ENCODE results near the gene KCNIP4.

Gene KCNIP4

DNA sequence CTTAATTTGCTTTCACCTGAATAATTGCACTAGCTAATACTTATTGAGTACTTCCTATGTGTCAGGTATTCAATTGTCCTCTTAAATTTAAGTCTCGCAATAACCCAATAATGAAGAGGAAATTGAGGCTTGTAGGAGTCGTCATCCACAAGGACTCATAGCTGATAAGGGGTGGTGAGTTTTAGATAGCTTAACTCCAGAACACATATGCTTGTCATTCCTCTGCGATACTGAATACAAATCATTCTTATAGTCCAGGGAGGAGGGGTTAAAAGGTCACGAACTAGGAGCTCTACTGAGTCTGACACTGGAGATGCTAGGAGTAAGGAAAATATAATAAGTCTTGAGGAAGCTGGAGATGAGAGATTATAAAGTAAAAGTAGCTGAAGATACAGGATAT is 1249.8 kb downstream of the KCNIP4 start:
- DNase-seq, result no peak

DNA sequence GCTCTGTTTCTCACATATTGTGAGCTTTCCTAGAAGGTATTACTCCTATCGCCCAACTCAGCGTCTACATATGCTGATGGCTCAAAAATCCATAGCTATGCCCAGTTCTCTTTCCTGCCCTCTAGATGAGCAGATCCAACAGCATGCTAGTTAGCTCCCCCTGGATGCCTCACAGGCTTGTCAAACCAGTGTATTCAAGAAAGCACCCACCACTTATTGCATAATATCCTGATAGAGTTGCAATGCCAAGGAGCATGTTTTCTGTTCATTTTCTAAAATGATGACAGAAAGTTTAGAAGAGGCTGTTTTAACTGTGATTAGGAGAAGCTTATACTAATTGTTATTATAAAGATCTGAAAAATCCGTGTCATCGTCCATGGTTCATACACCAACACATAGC is 1250.2 kb downstream of the KCNIP4 start:
- DNase-seq, result no peak

DNA sequence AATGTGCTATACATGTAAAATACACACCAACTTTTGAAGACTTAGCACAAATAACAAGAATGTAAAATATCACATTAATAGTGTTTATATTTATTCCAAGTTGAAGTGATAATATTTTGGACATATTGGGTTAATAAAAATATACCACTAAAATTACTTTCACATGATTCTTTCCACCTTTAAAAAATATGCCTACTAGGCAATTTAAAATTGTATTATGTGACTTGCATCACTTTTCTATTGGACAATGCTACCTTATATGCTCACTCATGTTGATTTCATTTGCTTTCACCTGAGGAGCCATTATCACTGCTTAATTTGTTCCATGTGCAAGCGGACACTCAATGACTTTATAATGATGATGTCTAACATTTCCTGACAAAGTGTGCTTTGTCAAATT is 1251.8 kb downstream of the KCNIP4 start:
- DNase-seq, result no peak

DNA sequence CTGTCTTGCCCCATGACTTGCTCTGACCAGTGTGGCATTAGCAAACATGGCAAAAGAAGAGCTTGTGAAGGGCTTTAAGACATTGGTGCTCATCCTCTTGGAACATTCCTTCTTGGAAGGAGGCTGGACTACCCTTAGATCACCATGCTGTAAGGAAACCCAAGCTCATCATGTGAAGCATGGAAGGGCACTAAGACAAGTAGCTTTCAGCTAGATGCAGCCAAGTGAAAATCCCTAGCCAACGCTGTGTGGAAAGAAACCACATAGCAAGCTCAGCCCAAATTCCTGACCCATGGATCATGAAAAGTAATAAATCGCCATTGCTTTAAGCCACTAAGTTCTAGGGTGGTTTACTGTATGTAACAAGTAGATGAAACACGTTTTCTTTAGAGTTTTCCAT is 1260.7 kb downstream of the KCNIP4 start:
- DNase-seq, result no peak

DNA sequence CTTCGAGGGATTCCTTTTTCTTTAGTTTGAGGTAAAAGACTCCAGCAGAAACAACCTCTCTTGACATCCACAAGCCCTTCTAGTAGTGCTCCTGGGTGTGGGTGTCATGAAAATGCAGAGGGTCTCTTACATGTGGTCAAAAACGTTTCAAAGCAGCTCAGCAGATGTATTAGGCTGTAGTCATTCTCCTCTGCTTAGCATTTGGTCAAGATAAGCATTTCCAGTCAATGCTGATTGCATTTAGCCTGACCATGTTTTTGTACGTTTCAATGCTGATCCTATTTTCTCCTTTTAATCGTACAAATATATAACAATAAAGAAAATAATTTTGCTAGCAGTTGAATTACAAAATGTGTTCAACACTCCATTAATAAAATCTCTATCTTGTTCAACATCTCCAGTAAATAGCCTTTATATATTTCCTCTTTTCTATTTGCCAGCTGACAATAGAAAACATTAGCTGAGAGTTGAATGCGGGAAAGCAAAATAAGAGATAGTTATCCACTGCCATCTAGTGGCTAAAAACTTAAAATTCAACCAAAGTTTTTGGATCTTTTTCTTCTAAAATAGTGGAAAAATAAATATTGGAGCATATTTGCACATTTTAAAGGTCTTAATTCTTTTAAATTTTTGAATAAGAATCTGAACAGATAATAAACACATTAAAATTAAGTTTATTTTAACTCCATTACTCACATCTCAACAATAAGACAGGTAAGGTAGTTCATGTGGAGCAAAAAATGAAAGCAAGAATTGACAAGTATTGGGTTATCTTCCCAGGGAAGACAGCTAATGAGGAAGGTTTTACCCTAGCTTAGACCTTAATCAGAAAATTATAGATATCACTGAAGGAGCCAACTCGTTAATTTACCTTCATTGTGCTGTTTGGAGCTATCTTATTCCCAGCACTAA is 1263.5 kb downstream of the KCNIP4 start:
- DNase-seq, result no peak

DNA sequence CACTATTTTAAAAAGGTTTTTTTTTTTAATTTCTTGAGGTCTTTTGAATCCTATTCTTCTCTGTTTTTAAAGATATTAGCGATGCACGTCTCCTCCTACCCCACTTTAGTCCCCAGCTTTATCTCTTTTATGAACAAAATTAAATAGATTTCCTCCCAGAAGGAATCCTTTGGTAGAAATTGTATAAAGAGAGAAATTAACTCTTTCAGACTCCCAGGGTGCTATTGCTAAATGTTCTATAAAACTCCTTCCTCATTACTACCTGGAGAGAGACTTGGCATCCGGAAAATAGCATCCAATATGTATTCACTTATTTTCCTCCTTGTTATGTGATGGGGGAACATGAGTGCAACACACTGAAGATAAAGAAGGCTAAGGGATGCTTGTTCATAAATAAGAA is 1264.8 kb downstream of the KCNIP4 start:
- DNase-seq, result no peak

DNA sequence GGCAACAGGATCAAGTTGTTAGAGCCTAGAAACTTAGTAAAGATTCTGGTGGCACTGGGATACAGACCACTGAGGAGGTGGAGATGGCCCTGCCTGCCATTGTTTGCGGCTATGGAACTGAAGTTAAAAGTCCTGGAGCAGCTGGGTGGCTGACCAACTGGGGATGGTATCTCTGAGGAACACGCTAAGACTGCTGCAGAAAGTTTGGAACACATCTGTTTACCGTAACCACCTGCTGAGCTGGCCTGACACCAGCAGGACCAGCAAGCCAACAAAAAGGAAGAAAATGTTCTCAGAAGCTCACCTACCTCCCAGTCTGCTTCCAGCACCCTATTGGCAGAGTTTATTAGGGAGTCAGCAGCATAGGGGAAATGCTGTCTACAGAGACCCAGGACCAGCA is 1265.7 kb downstream of the KCNIP4 start:
- DNase-seq, result no peak

DNA sequence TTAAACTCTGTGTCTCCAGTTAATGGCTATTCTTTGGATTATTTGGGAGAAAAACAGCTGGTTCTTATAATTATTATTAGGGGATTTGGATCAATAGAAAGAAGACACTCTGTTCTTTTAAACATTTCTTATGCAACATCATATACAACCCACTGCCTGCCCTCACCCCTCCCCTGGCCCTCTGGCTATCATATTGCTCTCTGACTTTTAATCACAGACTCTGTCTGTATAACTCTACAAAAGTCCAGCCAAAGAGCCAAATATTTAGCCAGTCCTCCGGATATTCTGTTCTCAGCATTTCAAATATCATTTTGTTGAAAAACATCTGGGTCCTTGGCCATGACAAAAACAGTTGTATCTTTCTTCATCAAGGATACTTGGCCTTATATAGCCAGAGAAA is 1267.3 kb downstream of the KCNIP4 start:
- DNase-seq, result no peak

DNA sequence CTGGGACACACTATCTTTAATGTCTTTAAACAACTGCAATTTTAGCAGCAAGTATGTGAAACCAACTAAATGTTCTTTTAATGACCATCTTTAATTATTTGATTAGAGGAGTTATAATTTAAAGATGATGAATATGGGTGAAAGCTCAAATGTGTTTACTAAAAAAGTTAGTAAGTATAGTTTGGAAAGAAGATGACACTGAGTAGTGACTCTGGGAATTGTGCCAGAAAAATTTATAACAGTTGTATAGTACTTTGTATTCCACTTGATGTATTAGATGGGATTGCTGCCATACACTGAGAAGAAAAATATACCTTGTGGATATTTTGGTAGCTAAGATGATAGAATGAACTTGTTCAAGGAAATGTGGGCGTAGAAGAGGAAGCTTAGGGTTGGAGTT is 1267.8 kb downstream of the KCNIP4 start:
- DNase-seq, result no peak

DNA sequence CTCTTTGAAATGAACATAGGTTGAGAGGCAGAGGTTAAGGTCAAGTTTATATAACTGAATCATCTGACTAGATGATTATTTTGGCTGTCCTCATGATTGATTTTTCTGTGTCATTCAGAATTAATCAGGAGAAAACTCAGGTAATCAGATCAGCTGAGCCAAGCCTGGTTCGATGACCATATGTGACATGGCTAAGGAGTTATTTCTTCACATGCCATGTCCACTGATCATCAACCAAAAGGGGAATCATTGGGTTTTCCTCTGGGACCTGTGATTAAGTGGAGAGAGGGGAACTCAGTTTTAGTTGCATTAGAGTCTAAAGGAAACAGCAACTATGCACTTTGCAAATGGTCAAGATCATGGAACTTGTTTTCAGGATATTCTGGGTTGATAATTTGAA is 1268.6 kb downstream of the KCNIP4 start:
- no peak for DNase-seq

Measured in stimulated activated CD4-positive, alpha-beta T cell treated with anti-CD3 and anti-CD28 coated beads, Interleukin-15, amount 100 ng/mL, for 24 hours (primary cell).